ENCODE results near the gene XPR1.
"Not testable (repeated sequence)": the region's sequence is repeated elsewhere in the genome, so short reads cannot be mapped to it uniquely, and the experiment has no call there.

Gene XPR1

GRCh38 chr1:180724055-180724454 lies 92.2 kb downstream of the XPR1 start:
- DNase-seq: no peak

GRCh38 chr1:180726024-180726423 lies 94.2 kb downstream of the XPR1 start:
- not testable (repeated sequence) for DNase-seq

GRCh38 chr1:180727751-180728150 lies 95.9 kb downstream of the XPR1 start:
- DNase-seq: not testable (repeated sequence)

- no peak for DNase-seq
Measured at GRCh38 chr1:180728472-180729106, 96.8 kb downstream of the XPR1 start.

GRCh38 chr1:180731131-180731530 lies 99.3 kb downstream of the XPR1 start:
- DNase-seq: no peak

- no peak for DNase-seq
Measured at GRCh38 chr1:180732866-180733265, 101.0 kb downstream of the XPR1 start.

GRCh38 chr1:180734366-180734765 lies 102.5 kb downstream of the XPR1 start:
- no peak for DNase-seq

GRCh38 chr1:180742663-180743062 lies 110.8 kb downstream of the XPR1 start:
- no peak for DNase-seq

- DNase-seq: no peak
Measured at GRCh38 chr1:180743868-180744267, 112.0 kb downstream of the XPR1 start.

- no peak for DNase-seq
Measured at GRCh38 chr1:180745098-180745497, 113.3 kb downstream of the XPR1 start.

GRCh38 chr1:180751921-180752320 lies 120.1 kb downstream of the XPR1 start:
- DNase-seq: no peak

GRCh38 chr1:180754453-180754852 lies 122.6 kb downstream of the XPR1 start:
- DNase-seq: no peak

GRCh38 chr1:180757657-180758056 lies 125.8 kb downstream of the XPR1 start:
- no peak for DNase-seq

- DNase-seq: no peak
Measured at GRCh38 chr1:180762796-180763195, 131.0 kb downstream of the XPR1 start.

- DNase-seq: no peak
Measured at GRCh38 chr1:180765151-180765550, 133.3 kb downstream of the XPR1 start.

GRCh38 chr1:180769889-180770288 lies 138.1 kb downstream of the XPR1 start:
- DNase-seq: no peak

- no peak for DNase-seq
Measured at GRCh38 chr1:180773210-180773865, 141.5 kb downstream of the XPR1 start.

GRCh38 chr1:180775801-180776200 lies 144.0 kb downstream of the XPR1 start:
- no peak for DNase-seq

GRCh38 chr1:180777072-180777689 lies 145.4 kb downstream of the XPR1 start:
- DNase-seq: no peak

- peak; percentile 4 for DNase-seq
Measured at GRCh38 chr1:180778782-180779398, 147.1 kb downstream of the XPR1 start.

GRCh38 chr1:180779584-180779983 lies 147.8 kb downstream of the XPR1 start:
- DNase-seq: no peak

GRCh38 chr1:180781718-180782117 lies 149.9 kb downstream of the XPR1 start:
- no peak for DNase-seq

- no peak for DNase-seq
Measured at GRCh38 chr1:180785291-180785690, 153.5 kb downstream of the XPR1 start.

GRCh38 chr1:180785887-180786286 lies 154.1 kb downstream of the XPR1 start:
- DNase-seq: no peak

Measured in NCI-H1436 (cell line).